RKO (cell line): ENCODE measurements around the gene NEMP2.
"Not testable (repeated sequence)": the region's sequence is repeated elsewhere in the genome, so short reads cannot be mapped to it uniquely, and the experiment has no call there.

Source experiments
- DNase-seq: peaks from one replicate; pipeline ENCODE4 v3.0.0-alpha.2; 2016; ENCODE audit warnings: low spot score

NEMP2 gene

DNA sequence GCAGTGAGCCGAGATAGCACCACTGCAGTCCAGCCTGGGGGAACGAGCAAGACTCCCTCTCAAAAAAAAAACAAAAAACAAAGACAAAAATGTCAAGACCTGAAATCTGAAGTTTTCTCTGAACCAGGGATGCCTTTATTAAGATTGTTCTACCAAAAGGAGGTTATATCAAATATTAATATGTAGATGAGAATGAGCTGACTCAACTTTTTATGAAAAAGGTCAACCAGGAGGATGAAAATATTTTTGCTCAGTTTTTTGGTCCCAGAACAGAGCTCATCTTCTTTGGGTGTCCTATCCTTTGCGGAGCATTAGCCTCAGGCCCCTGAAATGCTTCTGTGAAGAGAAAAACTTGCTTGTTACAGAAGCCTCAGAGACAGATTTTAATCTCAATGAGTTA, 44.0 kb downstream of the NEMP2 start:
- DNase-seq: no peak

DNA sequence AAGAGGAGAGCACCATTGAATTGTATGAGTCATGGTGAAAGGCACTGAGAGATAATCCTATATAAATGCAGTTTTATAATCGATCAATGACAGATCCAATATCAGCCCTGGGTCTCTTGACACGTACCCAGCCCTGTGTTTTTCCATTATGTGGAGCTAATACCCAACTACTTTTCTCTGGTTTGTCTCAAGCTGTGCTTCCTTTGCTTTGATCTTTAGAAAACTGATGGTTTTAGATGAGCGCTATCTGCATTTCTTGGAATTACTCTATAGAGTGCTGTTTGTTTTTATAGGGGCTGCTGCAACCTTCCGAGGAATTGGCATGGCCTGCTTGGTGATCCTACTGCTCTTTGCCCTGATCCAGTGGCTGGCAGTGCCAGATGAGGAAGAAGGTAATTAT, 45.0 kb downstream of the NEMP2 start:
- no peak for DNase-seq

DNA sequence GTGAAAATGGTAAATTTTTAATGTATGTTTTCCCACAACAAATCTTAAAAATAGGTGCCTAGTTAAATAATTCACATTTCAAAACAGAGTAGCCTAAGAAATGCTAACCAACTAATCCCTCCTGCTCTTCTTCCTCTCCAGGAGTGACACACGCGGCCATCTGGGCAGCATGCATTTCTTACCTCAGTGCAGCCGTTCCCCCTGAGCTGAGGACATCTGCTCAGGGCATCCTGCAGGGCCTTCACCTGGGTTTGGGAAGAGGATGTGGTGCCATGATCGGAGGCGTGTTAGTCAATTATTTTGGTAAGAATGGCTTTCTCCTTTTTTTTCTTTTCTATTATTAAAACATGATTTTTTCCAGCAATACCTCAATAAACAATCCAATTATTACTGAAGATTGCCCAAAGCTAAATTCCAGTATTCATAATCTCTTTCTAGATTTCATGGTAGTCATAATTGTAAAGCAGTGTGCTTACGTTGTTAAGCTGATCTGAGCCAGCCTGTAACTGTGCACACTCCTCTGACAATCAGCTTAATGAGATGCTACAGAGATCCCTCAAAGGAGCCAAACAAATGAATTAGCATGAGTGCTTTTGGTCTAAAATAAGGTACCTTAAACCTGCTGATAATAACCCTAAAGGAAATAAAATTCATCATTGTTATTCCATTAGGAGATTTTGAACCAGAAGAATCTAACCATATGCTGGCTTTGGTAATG, 45.8 kb downstream of the NEMP2 start:
- no peak for DNase-seq

DNA sequence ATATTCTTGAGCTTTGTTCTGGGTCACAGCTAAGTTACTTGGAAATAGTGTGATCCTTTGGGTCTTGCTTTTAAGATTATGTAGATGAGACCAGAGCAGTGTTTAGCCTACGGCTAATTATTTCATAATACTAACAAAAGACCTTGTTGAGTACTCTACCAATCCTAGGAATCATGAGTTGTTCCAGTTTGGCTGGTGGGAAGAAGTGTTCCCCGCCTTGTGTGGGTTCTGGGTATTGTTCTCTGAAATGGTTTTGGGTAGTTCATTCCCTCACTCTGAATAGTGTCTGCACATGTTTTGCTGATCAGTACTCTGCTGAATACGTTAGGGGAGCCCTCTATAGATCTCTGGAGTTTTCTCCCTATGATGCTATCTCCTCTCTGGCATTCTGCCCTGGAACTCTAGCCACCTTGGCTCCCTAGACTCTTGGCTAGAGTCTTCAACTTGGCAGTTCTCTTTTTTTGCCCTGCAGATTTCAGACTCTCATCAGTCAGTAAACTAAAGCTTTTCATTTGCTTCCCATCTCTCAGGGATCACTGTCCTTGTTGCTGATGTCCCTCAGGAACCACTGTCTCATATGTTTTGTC, 48.4 kb downstream of the NEMP2 start:
- no peak for DNase-seq

DNA sequence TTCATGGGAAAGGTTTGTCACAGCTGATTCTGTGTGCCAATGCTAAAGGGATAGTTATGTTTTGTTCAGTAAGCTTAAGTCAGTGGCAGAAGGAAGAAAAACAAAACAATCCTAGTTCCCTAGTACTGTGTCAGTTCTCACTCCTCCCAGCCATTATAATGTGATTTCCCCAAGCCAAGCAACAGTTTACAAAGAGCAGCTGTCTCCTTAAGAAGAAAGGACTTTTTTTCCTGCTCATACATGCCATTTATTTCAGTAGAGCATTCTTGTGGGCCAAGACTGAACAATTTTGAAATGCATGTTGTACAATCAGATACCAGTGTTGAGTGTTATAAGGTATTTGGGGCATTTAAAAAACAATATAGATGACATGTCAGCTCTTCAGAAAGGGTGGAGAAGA, 52.1 kb downstream of the NEMP2 start:
- DNase-seq: no peak

DNA sequence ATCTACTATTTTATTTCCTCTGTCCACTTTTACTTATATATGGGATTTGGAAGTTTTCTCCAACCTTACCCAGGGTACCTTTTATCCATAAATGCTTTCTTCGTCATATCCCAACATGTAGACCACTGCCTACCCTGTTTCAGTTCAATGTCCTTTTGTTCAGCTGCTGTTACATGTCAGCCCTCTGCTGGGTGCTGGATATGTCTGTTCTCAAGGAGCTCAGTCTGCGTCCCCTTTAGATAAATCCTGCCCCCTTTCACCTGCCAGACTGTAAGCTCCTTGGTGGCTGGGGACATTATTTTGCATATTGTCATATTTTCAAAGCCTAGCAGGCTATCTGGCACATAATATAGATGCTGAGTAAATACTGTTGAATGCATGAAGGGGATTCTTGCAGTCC, 53.2 kb downstream of the NEMP2 start:
- no peak for DNase-seq

DNA sequence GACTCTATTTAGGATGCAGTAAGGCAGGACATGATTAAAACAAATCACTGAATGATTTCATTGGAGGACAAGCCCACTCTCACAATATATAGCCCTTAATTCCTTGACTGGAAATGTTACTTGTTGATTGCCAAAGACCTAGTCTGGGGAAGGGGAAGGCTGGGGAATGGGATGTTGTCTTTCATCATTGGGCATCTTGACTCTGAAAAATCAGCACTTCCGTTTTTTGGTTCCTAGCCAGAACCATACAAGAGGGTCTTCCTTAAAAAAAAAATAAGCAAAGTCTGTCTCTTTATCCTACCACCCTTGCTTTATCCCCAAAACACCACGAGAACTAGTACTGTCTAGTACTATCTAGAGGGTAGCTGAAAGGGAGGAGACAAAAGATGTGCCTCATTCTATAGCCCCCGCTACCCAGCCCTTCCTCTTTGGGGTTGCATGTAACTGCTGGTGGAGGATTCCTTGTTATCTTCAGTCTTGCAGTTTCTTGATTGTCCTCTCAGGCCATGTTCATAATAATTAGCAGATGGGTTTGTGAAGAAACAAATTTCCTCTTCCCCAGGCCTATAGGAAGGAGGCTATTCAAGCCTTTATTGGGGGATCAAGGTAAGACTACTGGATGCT, 55.8 kb downstream of the NEMP2 start:
- no peak for DNase-seq

DNA sequence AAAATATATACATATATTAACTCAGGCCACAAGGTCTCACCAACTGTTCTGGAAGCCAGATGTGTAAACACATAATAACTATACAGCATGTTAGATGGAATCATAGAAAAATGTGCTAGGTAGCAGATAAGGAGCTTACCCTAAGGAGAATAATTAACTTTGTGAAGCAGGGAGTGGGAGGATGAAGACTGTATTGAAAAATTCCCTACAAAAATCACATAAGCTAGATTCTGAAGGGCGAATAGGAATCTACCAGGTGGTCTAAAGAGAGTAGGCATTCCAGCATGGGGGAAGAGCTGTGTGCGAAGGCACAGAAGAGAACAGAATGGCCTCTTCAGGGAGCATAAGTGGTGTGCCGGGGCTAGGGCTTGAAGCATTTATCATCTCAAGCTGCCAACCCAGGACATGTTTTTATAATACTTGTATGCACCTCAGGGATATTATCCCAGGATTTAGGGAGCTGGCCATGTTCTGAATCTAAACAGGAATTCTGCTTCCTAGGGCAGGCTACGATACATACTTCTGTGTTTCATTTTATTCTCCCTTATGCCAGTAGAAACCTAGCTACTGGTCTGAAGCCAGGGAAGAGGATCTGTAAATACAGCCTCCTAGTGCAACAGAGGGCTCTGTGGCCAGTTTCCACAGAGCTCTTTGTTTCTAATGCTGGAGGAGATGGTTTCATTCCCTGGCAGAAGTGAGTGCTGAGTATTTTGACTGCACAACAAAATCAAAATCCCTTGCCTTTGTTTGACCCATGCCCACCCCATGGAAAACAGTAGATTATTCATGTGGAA, 56.7 kb downstream of the NEMP2 start:
- no peak for DNase-seq

DNA sequence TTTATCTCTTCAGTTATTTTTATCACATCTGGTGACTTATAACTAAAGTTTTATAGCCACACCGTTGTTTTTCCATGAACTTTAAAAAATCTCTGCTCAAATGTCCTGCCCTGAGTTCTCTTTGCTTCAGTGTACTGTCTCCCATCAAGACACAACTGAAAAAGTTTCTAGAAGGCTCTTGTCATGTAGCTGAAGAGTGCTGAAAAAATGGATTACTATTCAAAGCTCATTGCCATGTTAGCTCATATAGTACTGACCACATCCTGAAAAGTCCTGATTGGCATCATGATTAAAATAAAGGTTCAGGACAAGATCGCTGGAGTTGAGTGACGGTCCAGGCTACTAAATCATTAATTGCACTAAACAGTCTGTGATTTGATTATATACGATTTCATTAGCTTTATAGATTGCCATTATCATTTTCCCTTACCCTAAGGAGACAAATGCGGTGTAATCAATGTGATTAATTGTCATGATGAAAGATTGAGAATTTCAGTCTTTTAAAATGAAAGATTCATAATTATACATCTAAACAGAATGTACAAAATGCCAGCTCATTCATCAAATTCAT, 64.2 kb downstream of the NEMP2 start:
- no peak for DNase-seq

DNA sequence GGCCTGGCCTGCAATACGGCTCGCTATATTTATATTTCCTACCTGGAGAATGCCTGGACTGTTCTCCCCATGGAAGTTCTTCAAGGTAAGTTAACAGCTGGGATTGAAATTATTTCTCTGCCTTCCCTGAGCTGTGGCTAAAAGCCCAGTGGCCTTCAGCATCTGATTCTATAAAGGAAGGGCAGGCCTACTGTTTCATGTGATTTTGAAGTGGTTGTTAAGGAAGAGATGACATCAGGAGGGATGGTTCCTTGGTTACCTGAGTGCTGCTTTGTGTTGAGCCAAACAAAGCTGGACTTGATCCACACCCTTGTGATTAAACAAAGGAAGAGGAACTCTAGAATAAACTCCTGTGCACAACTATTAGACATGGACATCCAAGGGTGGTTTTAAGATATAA, 64.8 kb downstream of the NEMP2 start:
- DNase-seq: peak; percentile 23

DNA sequence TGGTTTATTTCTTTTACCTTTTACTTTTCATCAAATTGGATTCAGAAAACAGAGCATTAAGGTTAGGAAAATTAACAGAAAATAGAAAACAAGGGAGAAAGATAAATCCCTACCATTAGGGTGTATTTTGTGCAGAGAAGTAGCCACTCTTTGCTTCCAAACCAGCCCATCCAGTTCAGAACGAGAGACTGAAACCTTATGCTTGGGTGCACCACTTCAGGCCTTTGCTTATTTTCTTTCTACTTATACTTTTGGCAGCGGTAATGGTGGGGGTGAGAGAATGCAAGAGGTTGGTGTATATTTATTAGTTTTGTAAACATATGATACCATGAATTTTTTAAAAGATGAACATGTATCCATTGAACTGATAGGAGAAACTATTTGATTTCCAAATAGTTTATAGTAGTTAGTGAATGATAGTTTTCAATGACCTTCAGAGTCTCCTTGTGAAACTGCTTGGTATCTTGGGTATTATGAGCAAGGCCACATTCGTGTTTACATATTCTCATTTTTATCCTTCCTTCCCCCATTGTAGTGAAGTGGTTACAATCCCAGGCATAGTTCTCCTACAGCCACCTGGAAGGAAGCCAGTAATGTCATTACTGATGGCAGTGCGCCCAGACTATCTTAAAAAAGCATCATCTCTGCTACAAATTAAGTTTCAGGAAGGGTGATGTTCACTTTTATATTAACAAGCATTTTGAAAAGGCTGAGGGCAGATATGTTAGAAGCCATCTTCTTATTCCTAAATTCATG, 65.5 kb downstream of the NEMP2 start:
- no peak for DNase-seq

DNA sequence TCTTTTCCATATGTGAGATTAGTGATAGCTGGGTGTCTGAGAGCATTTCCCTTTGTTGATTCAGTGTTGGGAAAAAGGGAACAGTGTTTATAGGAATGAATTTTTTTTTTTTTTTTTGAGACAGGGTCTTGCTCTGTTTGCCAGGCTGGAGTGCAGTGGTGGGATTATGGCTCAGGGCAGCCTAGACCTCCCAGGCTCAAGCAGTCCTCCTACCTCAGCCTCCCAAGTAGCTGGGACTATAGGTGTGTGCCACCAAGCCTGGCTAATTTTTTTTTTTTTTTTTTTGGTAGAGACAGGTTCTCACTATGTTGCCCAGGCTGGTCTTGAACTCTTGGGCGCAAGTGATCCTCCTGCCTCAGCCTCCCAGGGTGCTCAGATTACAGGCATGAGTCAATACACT, 66.2 kb downstream of the NEMP2 start:
- DNase-seq: not testable (repeated sequence)

DNA sequence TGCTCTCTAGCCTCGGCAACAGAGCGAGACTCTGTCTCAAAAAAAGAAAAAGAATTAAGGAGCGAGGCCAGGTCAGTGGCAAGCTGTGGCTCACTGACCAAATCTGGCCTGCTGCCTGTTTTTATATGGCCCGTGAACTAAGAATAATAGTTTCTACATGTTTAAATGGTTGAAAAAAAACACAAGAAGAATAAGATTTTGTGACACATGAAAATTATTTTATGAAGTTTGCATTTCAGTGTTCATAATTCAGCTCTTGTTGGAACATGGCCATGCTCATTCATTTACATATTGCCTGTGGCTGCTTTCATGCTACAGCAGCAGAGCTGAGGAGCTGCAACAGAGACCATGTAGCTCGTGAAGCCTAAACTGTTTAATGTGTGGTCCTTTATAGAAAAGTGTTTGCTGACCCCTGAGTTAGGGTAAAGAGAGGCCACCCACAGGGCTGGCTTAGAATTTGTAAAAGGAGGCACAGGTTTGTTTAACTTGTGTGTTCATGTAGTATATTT, 66.9 kb downstream of the NEMP2 start:
- no peak for DNase-seq

DNA sequence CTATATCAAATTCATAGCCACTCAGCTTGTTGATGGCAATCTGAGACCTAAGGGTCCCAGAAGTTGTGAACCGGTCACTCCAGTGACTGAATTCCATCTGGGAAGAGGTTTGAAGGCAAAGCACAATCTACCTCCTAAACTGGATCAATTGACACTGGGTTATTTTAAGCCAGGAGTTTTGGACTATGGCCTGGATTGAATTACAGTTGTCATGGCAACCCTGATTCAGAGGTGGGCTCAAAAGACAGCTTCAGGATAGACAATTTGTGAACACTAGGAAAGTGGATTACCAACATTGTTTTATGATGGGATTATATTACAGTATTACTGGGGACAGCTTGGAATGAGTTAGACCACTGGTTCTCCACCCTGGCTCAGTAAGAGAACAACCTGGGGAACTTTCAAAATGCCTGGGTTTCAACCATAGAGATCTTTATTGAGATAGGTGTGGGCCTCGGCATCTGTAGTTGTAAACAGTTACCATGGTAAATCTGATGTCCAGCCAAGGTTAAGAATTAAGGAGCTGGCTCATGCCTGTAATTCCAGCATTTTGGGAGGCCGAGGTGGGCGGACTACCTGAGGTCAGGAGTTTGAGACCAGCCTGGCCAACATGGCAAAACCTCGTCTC, 67.6 kb downstream of the NEMP2 start:
- no peak for DNase-seq

DNA sequence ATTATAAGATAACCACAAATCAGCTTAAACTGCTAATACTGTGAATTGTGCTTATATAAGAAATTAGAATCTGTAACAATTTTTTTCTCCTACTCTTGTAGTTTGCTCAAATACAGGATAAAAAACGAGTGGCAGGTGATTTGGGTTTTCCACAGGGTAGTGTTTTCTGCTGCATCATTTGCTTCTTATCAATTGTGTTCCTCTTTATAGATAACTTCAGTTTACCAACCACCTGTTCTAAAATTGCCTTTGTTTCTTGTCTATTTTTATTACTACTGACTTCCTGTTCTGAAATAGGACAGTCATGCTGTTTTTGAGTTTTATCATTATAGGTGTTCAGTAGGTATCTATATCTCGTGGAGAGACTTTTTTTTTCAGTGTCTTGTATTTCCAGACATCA, 69.5 kb downstream of the NEMP2 start:
- DNase-seq: no peak

DNA sequence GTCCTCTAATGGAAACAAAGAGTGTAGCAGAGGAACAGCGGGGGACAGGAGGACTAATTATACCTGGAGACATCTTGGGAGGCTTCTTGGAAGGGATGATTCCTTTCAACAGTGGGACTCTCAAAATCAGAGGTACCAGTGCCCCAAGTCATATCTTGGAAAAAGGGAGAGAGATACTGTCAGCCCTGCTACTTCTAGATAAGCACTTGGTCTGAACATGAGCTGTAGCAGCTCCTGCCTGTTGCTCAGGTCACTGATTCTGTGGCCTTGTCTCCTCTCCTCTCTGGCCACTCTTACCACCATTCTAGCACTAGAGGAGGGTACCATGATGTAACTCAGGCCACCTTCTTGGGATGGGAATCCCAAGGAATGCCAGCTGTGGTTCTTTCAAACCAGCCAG, 71.9 kb downstream of the NEMP2 start:
- no peak for DNase-seq

DNA sequence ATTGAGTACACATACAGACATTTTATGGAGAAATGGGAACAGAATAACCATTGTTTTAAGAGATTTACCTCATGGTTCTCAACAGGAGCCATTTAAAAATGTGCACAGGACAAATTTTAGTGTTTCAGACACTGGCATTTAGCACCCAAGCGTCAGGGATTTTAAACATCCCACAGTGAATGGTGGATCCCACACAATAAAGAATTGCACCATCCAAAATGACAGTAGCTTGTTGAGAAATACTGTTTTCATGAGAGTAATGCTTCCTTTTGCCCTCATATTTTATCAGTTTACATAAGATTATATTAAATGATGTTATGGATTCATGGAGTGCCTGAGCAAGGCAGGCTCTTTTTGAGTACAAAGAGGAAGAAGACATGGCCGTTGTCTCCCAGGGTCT, 72.3 kb downstream of the NEMP2 start:
- no peak for DNase-seq

DNA sequence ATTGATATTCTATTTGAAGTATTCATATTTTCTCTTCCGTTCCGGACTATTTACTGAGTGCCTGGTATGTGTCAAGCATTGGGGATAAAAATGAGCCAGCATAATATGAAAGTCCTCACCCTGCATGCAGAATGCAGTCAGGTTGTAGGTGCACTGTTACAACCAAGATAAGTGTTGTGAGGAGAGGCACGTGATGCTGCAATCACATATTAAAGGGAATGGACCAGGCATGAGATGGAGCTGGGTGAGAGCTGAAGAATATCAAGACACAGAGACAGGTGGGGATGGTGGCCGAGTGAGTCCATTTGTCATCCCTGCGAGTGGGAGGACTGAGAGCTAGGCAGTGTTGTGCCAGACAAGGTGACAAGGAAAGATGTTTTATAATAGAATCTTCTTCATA, 74.0 kb downstream of the NEMP2 start:
- DNase-seq: no peak

DNA sequence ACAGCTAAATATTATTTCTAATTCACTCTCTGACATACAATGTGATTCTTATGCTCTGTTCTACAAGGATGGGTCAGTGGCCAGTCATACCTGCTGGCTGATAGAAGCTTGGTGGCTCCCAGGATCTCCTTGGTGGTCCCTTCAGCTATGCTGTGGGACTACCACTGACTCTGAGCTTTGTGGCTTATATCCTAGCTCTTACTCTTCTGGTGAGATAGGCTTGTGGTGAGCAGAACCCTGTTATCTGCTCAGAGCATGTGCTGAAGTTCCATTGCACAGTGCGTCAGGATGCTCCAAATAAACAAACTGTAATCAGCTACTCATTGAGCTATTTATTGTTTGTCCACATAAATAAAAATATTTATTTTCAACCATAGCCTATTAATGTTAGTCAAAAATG, 74.6 kb downstream of the NEMP2 start:
- DNase-seq: no peak

DNA sequence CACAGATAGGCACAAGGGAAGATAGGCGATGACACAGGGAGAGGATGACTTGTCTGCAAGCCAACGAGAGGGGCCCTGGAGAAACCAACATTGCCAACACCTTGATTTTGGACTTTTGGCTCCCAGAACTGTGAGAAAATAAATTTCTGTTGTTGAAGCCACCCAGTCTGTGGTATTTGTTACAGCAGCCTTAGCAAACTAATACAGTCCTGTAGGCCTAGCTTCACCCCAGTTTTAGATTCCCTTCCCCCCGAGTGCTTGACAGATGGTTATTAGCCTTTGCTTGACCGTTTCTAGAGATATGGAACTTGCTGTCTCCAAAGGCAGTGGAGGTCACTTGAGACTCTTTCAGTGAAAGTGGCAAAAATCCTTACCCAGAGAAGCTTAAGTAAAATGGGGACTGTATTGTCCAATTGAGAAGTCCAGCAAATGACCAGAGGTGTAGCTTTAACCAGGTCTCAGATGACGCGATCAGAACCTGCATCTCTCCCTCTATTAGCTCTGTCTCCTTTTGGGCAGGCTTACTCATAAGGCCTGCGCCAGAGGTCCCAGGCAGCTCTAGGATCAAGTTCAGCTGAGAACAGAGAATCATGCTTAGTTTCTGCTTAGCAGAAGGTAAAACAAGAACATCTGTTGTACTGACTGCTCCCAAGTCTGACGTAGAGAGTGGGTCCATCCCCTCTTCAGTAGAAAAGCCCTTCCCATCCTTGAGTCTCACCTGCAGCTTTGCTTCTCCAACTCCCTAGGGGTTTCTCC, 76.0 kb downstream of the NEMP2 start:
- no peak for DNase-seq
